GM12875 (cell line): ENCODE results near the gene OSBPL5.
A peak's percentile ranks its signal among the peaks of the same experiment; 100 is the strongest.

Experiments
- H3K4me3 ChIP-seq: one replicate; pipeline ENCODE4 v1.5.1; 2011; ENCODE audit warnings: low read depth, low read length, control low read depth
- CTCF ChIP-seq: IDR thresholded peaks from 2 replicates; pipeline ENCODE4 v1.5.1; 2011; ENCODE audit warnings: low read depth, mild to moderate bottlenecking, control low read depth, inconsistent platforms, low read length, moderate library complexity, borderline replicate concordance; ENCODE audit not compliant: insufficient read depth

Gene OSBPL5

GRCh38 chr11:3109921-3110706, 55.0 kb downstream of the OSBPL5 start:
- no peak overlapping the region for H3K4me3 ChIP-seq
- peak; percentile 63 for TF ChIP-seq CTCF

DNA sequence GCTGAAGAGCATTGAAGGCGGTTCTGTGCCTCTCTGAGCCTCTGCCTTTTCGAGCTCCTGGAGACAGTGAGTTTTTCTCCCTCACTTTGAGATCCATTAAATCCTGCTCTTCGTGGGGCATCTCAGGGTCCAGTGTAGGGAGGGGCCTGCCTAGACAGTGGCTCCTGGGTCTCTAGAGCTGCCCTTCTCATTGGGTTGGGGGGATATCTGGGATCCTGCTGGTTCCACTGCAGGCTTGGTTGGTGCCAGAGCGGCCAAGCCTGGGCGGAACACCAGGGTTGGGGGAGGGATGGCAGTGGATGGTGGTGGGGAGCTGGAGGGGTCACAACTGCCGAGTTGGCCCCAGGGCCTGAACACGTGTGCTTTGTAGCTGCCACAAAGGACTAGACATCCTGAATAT, 55.7 kb downstream of the OSBPL5 start:
- no peak for TF ChIP-seq CTCF
- H3K4me3 ChIP-seq, result no peak overlapping the region

DNA sequence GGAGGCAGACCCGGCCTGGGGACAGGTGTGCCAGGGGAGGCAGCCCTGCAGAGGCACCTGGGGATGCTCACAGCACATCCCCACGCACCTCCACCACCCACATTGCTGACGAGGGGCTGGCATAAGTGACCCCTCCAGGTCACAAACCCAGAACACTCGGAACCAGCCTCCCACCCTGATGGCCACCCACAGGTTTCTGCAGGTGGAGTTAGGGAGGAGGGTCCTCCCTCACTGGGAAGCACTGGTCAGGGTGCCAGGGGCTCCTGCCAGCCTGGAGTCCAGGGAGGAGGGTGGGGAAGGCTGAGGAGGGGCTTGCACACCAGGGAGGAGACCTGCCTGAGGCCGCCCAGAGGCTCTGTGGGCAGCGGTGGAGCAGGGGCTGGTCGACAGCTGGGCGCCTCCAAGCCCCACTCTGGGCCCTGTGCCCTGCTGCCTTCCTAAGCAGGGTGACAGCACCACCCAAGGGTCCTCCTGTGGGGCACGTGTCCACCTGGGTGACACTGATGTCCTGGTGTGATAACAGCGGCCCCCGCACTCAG, 56.9 kb downstream of the OSBPL5 start:
- no peak overlapping the region for H3K4me3 ChIP-seq
- no peak for TF ChIP-seq CTCF

GRCh38 chr11:3107608-3108182, 57.4 kb downstream of the OSBPL5 start:
- no peak overlapping the region for H3K4me3 ChIP-seq
- no peak for TF ChIP-seq CTCF

DNA sequence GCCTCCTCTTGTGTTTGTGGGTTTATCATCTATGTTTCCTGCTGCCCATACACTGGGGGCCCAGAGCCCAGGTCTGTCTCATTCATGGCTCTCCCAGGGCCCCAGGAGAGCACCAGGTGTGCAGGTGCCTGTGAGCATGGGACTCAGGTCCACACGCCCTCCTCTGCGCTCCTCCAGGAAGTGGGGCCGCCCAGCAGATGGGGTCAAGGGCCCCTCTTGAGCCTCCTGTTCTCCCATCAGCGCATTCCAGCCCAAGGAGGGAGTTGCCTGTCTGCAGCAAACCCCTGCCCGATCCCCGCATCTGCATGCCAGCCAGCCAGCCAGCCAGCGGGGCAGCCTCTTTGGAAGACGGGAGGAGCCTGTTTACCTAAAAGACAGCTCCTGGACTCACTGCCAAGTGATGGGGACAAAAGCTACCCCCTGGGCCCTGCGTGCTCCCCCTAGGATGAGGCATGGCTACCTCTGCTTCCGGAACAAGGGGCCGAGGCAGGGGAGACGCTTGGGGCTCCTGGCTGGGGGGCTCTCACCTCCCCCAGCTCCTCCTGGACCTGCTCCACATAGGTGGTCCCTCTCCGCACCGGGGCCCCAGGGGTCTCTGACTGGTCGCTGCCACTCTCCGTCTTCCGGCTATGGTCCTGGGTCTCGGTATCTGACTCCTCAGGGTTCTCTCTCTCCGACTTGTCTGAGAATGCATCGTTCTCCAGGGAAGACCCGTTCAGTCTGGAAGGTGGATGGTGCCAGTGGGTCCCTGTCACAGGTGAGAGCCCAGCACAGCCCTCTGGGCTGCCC, 58.2 kb downstream of the OSBPL5 start:
- TF ChIP-seq CTCF, result no peak
- H3K4me3 ChIP-seq, result no peak overlapping the region

DNA sequence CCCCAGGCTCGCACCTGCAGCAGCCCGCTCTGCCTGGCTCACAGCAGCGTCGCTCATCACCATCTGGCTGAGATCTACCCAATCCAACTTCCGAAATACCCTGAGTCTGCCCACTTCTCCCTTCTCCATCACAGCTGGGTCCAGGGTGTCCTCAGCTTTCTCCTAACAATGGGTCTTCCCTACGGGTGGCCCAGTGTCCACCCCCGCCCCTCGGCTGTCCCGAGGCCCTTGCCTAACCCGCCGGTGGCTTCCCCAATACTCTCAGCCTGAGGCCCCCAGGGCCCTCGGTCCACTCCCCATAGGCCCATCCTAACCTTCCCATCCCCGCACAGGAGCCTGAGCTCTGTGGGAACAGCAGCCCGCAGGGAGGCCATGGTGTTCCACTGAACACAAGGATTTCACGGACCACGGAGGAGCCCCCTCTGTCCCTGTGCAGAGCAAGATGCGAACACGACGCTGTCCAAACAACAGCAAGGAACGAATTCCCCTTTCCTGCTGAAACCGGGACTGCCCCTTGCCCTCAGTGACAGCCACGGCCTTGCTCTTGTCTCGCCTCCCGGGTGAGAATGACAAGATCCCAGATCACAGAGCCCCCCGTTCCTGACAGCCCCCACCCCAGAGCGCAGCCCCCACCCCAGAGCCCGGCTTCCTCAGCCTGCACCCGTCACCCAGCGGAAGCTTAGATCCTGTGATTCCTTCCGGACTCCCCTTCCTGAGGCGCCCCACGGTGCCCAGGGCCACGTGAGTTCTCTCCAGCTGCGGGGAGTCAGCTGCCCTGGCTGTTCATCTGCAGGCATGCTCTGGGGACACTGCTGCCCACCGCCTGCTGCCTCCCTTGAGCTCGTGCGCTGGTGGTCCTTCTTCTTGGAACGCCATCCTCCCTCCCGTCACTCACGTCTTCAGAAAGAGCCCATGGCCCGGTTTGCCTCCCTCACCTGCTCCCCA, 59.0 kb downstream of the OSBPL5 start:
- no peak overlapping the region for H3K4me3 ChIP-seq
- no peak for TF ChIP-seq CTCF
